ENCODE data around the gene CACYBP. TPM values are rescaled to one million over a fixed set of nuclear protein-coding genes. Genes with fewer than 3 reads are reported as not detected.

Gene CACYBP
- polyA plus RNA-seq, 1 donor from 2014 or later: 158 TPM

GRCh38 chr1:174965362-174966007 is 34.3 kb upstream of the CACYBP start:
- Mint-ChIP-seq H3K4me3 (peak overlapping the region; percentile 13 to 74 (median 44)), H3K36me3 (peaks cover 3% of the 10 kb centered on the region), H3K27me3 (no peaks in the 10 kb centered on the region), H3K9me3 (no peaks in the 10 kb centered on the region), H3K27ac (peak overlapping the region; percentile 19 to 87 (median 24)), H3K4me1 (peaks cover 46 to 54% (median 53%) of the 10 kb centered on the region in 3 donors)

DNA sequence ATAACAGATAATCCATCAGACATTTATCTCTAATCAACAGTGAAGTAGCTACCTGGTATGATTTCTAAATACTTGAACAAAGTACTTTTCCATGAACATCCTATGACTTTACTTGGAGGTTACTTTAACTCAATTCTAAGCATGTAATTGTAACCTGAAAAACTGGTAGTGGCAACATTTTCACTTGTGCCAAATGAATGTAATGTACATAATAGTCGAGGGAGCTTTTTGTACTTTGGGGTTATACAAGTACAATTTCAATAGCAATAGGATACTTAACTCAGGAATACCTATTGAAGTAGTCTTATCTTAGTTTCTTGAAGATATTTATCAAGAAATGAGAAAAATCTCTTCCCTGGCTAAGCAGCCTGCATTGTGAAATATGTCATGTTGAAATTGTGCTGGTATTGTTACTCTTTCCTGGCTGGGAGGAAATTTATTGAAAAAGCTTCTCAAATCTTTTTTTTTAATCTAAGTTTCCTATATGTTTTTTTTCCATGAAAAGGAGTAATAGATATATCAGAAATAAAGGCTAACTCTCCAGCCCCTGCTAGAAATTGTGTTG is 33.7 kb upstream of the CACYBP start:
- peak overlapping the region; percentile 19 to 87 (median 82) for H3K27ac Mint-ChIP-seq
- H3K4me1 Mint-ChIP-seq: peaks cover 46 to 54% (median 53%) of the 10 kb centered on the region in 3 donors
- no peaks in the 10 kb centered on the region for H3K9me3 Mint-ChIP-seq
- H3K4me3 Mint-ChIP-seq: peak overlapping the region; percentile 13 to 58 (median 34)
- H3K36me3 Mint-ChIP-seq: peaks cover 3% of the 10 kb centered on the region
- no peaks in the 10 kb centered on the region for H3K27me3 Mint-ChIP-seq

DNA sequence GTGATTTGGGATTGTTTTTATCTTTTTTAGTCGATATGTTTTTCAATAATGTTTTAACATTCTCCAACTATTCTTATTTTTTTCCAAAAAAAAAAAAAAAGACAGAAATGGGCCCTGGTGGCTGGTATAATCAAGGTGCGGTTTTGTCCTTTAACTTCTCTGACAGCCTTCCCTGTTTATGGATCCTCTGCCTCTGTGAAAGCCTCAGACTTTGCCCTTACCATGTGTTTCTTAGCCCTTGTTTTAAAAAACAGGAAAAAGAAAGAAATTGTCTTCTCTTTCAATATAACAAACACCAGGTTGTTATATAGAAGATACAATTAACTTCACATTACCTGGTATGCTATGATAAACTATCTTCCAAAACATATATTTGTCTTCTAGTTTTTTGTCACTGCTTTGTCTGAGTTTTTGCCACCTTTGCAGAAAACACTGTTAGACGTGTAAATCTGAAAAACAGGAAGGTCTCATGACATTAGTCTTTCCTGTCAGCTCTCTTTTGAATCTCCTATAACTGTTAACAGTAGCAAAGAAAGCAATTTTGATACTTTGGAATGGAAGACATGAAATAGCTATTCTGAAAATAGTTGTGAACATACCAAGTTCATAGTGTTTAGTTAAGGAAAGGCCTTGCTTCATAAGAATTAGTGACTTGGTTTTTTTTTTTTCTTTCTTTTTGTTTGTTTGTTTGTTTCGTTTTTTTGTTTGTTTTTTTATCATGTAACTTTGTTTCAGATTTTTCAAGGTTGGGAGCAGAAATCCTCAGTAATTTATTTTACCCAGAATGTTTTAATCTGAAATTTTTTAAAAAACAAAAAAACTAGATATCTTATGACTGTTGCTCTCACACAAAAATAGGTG is 31.7 kb upstream of the CACYBP start:
- H3K27ac Mint-ChIP-seq: peak overlapping the region; percentile 76 to 96 (median 94)
- H3K4me3 Mint-ChIP-seq: peak overlapping the region; percentile 53 to 86 (median 69)
- H3K27me3 Mint-ChIP-seq: no peaks in the 10 kb centered on the region
- peaks cover 53 to 66% (median 62%) of the 10 kb centered on the region in 3 donors for H3K4me1 Mint-ChIP-seq
- H3K9me3 Mint-ChIP-seq: no peaks in the 10 kb centered on the region
- H3K36me3 Mint-ChIP-seq: peaks cover 5% of the 10 kb centered on the region

- Mint-ChIP-seq H3K27ac (peak overlapping the region; percentile 76 to 96 (median 94)), H3K9me3 (no peaks in the 10 kb centered on the region), H3K36me3 (peaks cover 5% of the 10 kb centered on the region), H3K4me1 (peaks cover 47 to 59% (median 55%) of the 10 kb centered on the region in 3 donors), H3K4me3 (peak overlapping the region; percentile 48 to 86 (median 69)), H3K27me3 (no peaks in the 10 kb centered on the region)
Measured at GRCh38 chr1:174968750-174969244, 30.9 kb upstream of the CACYBP start.

DNA sequence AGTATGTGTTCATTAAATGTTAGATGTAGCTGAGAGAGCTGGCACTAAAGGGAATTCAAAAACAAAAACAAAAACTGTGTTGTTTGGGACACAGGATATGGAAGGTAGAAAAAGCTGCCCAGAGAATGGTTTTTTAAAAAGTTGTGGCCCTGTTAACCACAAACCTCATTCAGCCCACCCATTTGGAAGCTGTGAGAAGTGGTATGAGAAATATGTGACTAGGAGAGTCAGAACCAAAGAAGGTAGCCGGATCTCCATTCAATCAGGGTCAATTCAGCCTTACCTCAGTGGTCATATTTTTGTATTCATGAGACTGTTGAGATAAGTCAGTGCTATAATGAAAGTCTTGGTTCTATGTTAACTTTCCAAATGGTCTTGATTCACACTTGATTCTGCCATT is 29.8 kb upstream of the CACYBP start:
- peaks cover 40 to 51% (median 44%) of the 10 kb centered on the region in 3 donors for H3K4me1 Mint-ChIP-seq
- H3K36me3 Mint-ChIP-seq: peaks cover 11% of the 10 kb centered on the region
- H3K27me3 Mint-ChIP-seq: no peaks in the 10 kb centered on the region
- H3K4me3 Mint-ChIP-seq: peak overlapping the region in 1 of 4 donors; percentile 76
- no peaks in the 10 kb centered on the region for H3K9me3 Mint-ChIP-seq
- peak overlapping the region in 2 of 3 donors; percentile 61 to 64 for H3K27ac Mint-ChIP-seq

DNA sequence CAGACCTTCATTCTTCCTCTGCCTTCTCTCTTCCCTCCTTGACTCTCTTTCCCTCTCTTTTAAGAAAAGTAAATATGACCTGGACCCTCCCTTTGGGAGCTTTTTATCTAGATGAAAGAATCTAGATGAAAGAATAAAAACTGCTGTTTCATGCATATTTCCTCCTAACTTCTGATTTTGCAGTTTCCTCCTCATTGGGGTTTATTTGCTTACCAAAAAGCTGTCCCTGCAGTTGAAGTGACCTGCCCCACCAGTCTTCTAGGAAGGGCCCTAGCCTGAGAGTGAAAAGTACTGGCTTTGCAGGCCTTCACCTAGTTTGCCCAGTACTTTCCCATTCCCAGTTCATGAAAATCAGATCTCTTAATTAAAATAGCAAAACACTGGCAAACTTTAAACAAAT is 28.3 kb upstream of the CACYBP start:
- H3K4me1 Mint-ChIP-seq: peaks cover 29 to 38% (median 33%) of the 10 kb centered on the region in 3 donors
- H3K36me3 Mint-ChIP-seq: peaks cover 15% of the 10 kb centered on the region
- H3K27me3 Mint-ChIP-seq: no peaks in the 10 kb centered on the region
- peak overlapping the region; percentile 76 to 90 (median 77) for H3K27ac Mint-ChIP-seq
- H3K4me3 Mint-ChIP-seq: peak overlapping the region in 2 of 4 donors; percentile 66 to 79
- H3K9me3 Mint-ChIP-seq: no peaks in the 10 kb centered on the region

GRCh38 chr1:174971902-174972301 is 27.8 kb upstream of the CACYBP start:
- peak overlapping the region in 2 of 4 donors; percentile 4 to 66 for H3K4me3 Mint-ChIP-seq
- no peaks in the 10 kb centered on the region for H3K9me3 Mint-ChIP-seq
- peak overlapping the region in 2 of 3 donors; percentile 31 to 90 for H3K27ac Mint-ChIP-seq
- H3K4me1 Mint-ChIP-seq: peaks cover 27 to 36% (median 31%) of the 10 kb centered on the region in 3 donors
- peaks cover 15% of the 10 kb centered on the region for H3K36me3 Mint-ChIP-seq
- H3K27me3 Mint-ChIP-seq: no peaks in the 10 kb centered on the region

- Mint-ChIP-seq H3K9me3 (no peaks in the 10 kb centered on the region), H3K27ac (peak overlapping the region; percentile 25 to 82 (median 47)), H3K4me3 (no peak overlapping the region), H3K36me3 (peaks cover 12% of the 10 kb centered on the region), H3K27me3 (no peaks in the 10 kb centered on the region), H3K4me1 (peaks cover 12 to 22% (median 13%) of the 10 kb centered on the region in 3 donors)
Measured at GRCh38 chr1:174974711-174975119, 25.0 kb upstream of the CACYBP start.

DNA sequence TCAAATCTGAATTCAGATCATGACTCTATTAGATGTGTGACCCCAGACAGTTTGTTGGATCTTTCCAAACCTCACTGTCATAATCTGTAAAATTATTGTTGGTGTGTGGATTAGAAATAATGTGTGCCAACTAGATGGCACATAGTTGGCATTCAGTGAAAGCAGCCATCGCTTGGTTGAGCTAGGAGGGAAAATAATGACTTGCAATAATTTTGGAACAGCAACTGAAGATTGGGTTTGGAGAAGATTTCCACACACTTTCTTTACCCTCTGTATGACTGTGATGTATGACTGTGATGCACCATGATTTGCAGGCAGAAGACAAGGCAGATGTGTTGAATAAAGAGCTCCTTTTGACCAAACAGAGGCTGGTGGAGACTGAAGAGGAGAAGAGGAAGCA is 24.0 kb upstream of the CACYBP start:
- Mint-ChIP-seq H3K4me1 (peaks cover 9 to 23% (median 12%) of the 10 kb centered on the region in 3 donors), H3K36me3 (peaks cover 12% of the 10 kb centered on the region), H3K9me3 (no peaks in the 10 kb centered on the region), H3K4me3 (no peak overlapping the region), H3K27me3 (no peaks in the 10 kb centered on the region), H3K27ac (peak overlapping the region in 1 of 3 donors; percentile 65)

DNA sequence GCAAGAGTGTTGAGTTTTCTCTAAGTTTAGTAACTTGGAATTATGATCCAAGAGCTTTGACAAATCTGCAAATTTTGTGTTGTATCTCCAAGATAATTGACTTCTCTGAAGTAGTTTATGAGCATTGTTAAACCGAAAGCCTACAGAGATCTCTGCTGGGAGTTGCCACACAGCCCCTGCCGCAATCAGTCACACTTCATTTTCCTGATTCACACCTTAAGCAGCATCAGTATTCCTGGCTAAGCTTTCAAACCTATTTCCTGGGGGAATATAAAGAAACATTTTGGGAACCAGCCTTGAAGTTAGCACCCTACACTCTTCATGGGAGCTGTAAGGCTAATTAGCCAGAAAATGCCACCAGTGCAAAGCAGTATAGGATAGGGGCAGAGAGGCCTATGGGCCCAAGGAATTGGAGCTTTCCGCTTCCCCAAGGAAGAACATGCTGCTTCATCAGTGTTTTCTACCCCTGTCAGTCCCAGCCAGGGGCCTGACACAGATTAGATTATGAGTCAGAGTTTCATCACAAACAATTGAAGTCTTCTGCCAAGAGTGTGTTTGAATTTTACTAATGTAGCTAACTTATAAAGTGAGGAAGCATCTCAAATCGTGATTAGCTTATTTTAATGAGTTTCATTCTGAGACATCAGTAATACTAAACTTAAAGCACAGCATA is 23.2 kb upstream of the CACYBP start:
- Mint-ChIP-seq H3K9me3 (no peaks in the 10 kb centered on the region), H3K4me1 (peaks cover 7 to 19% (median 9%) of the 10 kb centered on the region in 3 donors), H3K27me3 (no peaks in the 10 kb centered on the region), H3K36me3 (peaks cover 12% of the 10 kb centered on the region), H3K4me3 (no peak overlapping the region), H3K27ac (peak overlapping the region in 1 of 3 donors; percentile 64)

DNA sequence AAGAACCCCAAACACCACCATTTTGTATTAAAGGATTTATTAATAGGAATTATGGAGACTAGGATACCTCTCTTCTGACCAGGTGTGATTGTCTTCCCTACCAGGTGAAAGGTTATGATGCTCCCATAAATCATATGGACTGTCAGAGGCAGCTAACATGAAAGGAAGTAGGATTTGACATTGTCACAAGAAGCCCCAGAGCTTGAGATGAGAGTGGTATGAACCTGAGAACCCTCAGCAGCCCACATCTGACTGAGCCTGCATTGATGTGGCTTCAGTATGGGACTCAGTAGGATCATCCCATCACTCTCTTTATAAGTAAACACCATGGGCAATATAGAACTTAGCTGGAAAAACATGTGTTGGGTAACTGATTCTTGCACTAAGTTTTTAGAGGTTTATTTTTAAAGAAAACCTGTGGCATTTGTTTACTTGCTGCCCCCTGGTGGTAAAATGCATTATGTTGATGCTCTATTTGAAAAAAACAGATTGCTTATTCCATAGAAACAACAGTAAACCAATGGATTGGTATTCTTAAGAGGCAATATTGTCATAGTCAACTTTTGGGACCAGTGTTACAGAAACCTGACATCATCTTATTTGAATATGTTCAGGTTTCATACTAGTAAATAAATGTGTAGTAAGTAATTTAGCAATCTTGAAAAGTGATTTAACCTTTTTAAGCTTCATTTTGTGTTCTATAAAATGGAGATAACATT is 16.6 kb upstream of the CACYBP start:
- Mint-ChIP-seq H3K9me3 (peaks cover 0 to 2% (median 0%) of the 10 kb centered on the region in 3 donors), H3K36me3 (peaks cover 14% of the 10 kb centered on the region), H3K27ac (peak overlapping the region in 2 of 3 donors; percentile 31 to 48), H3K4me3 (no peak overlapping the region), H3K27me3 (no peaks in the 10 kb centered on the region), H3K4me1 (peaks cover 1 to 10% (median 3%) of the 10 kb centered on the region in 3 donors)

- H3K4me3 Mint-ChIP-seq: no peak overlapping the region
- peaks cover 0 to 2% (median 0%) of the 10 kb centered on the region in 3 donors for H3K9me3 Mint-ChIP-seq
- peaks cover 11 to 16% (median 15%) of the 10 kb centered on the region in 3 donors for H3K4me1 Mint-ChIP-seq
- H3K27me3 Mint-ChIP-seq: no peaks in the 10 kb centered on the region
- H3K27ac Mint-ChIP-seq: peak overlapping the region in 2 of 3 donors; percentile 45 to 74
- peaks cover 14% of the 10 kb centered on the region for H3K36me3 Mint-ChIP-seq
Measured at GRCh38 chr1:174984952-174985351, 14.8 kb upstream of the CACYBP start.

DNA sequence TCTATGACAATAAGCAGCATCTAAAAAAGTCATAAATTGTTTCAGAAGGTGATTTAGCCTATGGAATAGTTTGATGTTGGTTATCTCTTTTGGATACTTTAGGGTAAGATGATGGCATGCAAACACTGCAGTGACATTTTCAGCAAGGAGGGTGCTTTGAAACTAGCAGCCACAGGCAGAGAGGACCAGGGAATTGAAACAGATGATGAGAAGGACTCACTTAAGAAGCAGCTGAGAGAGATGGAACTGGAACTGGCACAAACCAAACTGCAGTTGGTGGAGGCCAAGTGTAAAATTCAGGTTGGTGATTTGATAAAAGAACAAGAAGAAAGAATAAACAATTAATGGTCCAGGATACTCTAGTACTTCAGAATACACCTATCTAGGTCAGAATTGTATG is 11.2 kb upstream of the CACYBP start:
- peak overlapping the region in 1 of 4 donors; percentile 4 for H3K4me3 Mint-ChIP-seq
- peak overlapping the region in 1 of 3 donors; percentile 96 for H3K27ac Mint-ChIP-seq
- peaks cover 13 to 20% (median 17%) of the 10 kb centered on the region in 3 donors for H3K4me1 Mint-ChIP-seq
- peaks cover 8% of the 10 kb centered on the region for H3K36me3 Mint-ChIP-seq
- no peaks in the 10 kb centered on the region for H3K27me3 Mint-ChIP-seq
- no peaks in the 10 kb centered on the region for H3K9me3 Mint-ChIP-seq

DNA sequence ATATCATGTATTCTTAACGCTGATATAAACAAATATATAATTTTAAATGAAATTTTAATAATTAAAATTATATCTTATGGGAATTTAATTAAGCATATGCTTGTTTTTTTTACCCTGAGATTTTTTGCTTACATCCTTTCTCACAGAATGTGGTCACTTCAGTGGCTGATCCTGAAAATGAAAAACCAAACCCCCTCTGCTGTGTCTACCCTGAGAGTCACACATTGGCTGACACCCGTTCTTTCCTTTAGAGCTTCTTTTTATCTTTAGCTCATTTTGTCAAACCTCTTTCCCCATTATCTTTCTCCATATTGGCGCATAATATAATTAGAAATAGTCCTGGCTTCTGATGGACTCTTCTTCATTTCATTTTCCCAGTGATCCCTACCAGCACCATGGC is 10.8 kb upstream of the CACYBP start:
- Mint-ChIP-seq H3K27me3 (no peaks in the 10 kb centered on the region), H3K36me3 (peaks cover 6% of the 10 kb centered on the region), H3K4me3 (no peak overlapping the region), H3K4me1 (peaks cover 12 to 20% (median 17%) of the 10 kb centered on the region in 3 donors), H3K27ac (peak overlapping the region in 1 of 3 donors; percentile 96), H3K9me3 (no peaks in the 10 kb centered on the region)
